Hepatic stellate cell (primary cell): ENCODE measurements around the gene ZNF280A.

Experiments
- DNase-seq: peaks from one replicate; pipeline ENCODE4 v3.0.0; 2011; ENCODE audit warnings: low spot score

Gene ZNF280A, protein sequence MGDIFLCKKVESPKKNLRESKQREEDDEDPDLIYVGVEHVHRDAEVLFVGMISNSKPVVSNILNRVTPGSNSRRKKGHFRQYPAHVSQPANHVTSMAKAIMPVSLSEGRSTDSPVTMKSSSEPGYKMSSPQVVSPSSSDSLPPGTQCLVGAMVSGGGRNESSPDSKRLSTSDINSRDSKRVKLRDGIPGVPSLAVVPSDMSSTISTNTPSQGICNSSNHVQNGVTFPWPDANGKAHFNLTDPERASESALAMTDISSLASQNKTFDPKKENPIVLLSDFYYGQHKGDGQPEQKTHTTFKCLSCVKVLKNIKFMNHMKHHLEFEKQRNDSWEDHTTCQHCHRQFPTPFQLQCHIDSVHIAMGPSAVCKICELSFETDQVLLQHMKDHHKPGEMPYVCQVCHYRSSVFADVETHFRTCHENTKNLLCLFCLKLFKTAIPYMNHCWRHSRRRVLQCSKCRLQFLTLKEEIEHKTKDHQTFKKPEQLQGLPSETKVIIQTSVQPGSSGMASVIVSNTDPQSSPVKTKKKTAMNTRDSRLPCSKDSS

DNA sequence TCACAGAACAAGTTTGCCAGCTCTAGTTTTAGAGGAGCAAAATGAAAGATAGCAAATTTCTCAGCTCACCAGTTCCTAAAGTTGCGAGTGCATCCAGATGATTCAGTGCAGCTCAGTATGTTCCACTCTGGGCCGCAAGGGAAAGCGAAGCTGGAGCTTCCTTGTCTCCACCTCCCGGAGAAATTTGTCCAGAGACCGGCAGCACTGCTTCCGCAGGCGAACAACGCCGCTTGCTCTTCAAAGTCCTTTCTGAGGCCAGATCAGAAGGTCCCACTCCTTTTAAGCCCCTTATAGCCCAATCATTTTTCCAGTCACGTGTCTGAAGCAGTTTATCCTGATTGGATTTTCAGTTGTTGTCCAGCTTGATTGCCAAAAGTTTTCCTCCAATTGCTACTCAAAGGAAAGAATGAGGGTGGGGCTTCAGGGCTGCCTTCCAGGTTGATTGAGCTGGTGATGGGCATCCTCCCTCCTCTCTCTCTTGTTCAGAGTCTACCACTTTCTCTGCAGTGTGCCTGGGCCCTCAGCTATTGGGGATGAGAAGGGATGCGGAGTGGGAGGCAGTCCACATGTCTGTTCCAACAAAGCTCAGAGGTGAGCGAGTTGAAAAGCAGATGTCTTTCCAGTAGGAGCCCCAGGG, at the start of gene ZNF280A:
ZNF280A (minus strand) TSS at position 251 of the 637 bp plus-strand sequence. CDS start 4,640 bp downstream, outside the sequence.
- DNase-seq: no peak

DNA sequence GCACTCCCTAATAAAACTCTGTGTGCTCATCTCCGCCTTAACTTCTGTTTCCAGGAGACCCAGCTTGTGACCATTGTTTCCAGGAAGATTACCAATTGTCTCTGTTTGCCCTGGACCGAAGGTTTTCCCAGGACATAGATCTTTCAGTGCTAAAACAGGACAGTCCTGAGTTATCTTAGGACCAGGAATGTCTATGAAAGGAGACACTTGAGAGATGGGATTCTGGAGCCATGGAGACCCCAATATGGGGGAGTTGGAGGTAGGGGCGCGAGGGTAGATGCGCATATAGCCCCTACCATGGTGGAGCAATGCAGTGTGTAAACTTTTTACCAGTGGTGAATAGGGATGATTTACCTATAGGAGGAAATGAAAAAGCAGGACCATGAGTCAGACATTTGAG, 49.1 kb upstream of the ZNF280A start:
- DNase-seq: no peak

DNA sequence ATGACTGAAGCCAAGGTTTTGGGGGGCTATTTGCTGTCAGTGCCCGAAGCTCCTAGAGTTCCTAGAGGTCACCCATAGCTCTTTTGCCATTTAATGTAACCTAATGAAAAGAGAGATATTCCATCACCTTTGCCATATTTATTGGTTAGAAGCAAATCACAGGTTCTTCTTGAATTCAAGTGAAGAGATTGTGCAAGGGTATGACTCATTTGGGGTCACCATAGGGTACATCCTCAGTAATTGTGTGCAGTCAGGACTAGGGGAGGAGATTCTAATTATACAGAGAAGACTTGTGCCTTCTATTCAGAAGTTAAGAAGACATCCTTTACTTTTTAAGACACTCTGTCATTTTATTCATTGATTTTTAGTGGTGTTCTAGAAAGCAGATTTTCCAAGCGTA, 45.9 kb upstream of the ZNF280A start:
- DNase-seq: no peak

DNA sequence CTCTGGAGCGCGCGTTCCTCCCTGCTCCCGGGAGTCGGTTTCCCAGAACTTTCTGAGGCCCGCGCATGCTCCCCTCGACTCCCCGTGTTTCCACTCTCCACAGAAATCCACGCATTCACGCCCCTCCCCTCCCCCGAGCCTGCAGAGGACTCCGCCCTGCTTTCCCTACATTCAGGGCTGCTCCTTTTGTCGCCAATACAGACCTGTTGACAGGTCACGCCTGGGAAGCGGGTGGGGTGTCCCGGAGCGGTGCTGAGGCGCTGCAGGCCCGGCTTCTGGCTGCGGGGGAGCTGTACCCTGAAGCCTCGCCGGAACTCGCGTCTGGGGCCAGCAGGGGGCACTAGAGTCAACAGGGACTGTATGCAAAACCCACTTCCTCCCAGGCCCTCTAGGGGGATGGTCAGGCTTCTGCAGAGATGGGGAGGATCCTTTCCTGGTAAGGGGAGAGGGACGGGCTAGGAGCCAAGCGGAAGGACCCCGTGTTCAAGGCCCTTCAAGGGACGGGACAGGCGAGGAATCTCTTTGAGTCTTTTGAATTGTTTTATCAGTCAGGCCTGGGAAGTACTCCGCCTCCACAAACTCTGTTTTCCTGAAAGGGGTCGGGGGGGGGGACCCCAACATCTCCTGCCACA, 39.0 kb upstream of the ZNF280A start, which contains the start of gene PRAME:
PRAME (minus strand) TSS at position 294 of the 632 bp plus-strand sequence. CDS start 2,433 bp downstream, outside the sequence.
- DNase-seq: no peak

DNA sequence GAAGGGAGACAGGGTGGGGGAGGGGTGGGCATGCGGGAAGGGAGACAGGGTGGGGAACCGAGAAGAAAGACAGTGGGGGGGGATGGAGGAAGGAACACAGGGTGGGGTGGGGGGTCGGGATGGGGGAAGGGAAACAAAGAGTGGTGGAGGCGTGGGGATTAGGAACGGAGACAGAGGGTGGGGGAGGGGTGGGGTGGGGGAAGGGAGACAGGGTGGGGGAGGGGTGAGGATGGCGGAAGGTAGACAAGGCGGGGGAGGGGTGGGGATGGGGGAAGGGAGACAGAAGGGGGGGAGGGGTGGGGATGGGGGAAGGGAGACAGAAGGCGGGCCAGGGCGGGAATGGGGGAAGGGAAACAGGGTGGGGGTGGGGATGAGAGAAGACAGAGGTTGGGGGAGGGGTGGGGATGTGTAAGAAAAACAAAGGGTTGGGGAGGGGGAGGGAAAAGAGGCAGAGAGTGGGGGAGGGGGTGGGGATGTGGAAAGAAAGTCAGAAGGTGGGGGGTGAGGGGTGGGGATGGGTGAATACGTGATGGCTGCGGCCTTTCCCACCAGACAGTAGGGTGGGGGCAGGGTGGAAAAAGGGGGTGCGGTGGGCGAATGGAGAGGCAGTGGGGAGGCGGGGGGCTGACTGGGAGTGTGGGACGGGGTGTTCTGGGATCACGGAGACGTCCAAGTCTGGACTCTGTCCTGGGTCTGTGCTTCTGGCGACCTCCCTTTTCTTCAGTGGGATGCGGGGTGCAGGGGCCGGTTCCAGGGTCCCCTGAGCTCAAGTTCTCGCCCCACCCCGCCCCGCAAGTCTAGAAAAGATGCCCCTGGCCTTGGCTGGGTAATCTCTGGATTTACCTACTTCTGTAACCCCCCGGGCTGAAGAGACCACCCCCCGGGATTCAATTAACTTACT, 38.3 kb upstream of the ZNF280A start:
- DNase-seq: no peak

DNA sequence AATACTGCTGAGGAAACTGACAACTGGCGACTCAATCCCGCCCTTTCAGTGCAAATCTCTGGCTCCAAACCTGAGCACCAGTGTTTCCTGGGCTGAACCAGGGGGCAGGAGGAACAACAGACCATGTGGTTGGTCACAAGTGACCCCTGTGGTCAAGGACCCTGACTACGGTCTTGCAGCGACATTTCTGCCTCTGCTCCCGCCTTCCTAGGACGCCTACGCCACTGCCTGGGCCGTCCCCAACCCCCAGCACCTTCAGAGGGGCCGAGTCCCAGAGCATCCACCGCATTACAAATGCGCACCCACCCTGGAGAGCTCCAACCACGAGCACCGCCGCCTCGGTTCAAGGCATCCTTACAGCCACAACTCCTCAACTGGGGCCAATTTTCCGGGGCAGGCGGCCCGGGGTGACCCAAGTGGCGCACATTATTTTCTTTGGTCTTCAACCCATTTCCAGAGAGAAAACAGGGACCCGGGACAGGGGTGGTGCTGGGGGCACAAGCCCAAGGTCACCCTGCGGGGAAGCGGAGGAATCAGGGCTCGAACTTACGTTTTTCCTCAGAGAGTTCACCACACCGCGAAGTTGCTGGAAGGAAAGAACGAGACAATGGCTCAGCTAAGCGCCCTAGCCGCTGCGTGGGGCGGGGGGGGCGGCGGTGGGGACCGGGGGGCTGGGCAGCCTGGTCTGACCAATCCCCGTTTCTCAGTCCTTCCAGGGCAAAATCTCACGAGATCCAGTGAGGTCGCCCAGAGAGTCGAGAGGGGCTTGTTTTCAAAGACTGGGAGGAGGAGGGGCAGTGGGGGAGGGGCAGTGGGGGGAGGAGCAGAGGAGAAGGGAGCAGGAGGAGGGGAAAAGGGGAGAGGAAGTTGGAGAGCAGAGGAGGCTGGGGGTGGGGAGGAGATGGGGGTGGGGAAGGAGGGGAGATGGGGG, 37.2 kb upstream of the ZNF280A start:
- no peak for DNase-seq

DNA sequence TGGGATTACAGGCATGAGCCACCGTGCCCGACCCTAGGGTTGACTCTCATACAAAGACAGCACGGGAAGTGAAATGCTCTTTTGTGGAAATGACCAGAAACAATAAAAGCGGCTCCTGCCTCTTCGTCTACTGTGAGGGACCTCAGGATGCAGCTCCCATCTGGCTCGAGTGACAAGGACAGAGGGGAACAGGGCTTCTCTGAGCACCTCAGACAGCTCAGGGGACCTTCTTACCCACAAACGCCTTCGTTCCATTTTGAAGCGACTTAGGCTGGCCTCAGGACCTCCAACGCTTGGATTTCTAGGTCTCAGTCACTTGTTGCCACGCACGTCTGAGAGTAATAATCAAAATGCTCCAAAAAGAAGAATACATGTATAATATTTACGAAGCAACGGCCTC, 36.5 kb upstream of the ZNF280A start:
- DNase-seq: no peak

DNA sequence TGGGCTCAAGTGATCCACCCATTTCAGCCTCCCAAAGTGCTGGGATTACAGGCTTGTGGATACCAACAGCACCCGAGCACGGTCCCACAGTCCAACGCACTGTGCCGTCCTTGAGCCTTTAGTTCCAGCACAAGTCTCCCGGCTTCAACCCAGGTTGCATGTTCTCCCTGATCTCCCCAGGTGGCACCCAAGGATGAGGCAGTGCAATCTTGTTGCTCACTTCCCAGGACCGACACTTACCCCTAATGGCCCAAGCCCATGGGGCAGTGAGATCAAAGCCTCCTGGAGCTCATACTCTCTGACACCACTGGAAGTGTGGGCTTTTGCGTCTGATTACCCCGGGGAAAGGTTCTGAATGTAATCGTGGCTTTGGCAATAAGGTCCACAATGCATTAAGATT, 35.5 kb upstream of the ZNF280A start:
- no peak for DNase-seq

DNA sequence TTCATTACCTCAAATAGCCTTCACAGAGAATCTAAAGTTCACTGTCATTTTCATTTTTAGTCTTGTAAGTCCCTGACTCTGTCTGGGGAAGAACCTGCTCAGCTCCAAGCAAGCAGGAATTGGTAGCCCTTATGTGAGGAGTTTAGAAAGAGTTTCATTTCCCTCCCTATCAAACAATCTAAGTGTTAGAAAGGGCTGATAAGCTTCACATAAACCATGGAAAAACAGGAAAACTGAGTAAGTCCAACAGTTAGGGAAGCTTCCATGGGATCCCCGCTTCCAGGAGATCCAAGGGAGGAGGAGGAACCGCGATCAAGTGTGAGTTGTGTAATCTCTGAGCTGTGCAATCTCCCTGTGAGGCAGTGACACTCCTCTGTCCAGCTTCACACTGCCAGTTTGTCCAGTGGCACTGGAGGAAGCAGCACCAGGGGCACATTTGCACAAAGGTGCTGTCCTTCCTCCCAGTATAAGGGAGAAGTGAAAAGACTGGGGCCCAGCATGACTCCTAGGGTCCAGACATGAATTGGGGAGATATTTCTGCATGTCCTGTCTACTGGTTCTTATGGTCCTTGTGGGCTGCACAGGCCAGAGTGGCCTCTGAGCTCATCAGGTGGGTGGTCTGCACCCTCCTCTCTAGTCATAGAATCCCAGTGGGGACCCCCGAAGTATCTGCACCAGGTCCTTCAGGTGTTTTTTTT, 34.7 kb upstream of the ZNF280A start:
- DNase-seq: no peak

DNA sequence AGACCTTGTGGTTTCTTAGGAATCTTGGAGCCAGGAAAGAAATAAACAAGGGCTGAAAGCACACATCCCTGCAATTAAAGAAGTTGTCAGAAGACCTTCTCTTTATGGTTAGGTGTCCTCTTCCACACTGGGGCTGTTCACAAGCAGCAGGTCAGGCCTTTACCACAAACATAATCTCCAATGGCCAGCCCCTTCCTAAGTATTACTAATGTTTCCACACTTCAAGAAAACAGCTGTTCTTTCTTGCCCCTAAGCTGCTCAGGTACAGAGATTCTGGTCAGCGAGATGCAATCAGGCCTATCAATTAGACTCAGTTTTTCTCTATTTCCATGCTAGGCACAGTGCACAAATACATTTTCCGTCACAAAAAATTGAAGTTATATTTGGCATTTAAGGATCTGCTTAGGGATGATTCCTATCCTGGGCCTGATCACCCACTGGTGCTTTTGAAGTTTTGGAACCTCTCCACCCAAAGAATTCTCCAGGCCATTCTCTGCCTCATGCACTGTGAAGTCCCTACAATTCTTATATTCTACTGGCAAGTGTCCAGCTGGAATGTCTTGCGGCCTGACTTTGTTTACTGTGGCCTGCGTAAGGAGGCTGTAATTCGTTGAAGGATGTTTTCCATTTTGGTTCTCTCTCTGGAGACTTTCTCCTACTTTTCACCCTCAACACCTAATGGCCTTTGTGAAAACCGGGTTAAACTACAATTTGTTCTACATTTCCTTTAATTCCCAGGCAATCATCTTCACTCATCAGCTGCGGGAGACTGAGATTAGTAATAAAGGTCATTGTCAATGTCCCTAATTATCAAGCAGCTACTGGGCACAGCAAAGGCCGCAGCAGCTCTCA, 33.9 kb upstream of the ZNF280A start:
- no peak for DNase-seq

DNA sequence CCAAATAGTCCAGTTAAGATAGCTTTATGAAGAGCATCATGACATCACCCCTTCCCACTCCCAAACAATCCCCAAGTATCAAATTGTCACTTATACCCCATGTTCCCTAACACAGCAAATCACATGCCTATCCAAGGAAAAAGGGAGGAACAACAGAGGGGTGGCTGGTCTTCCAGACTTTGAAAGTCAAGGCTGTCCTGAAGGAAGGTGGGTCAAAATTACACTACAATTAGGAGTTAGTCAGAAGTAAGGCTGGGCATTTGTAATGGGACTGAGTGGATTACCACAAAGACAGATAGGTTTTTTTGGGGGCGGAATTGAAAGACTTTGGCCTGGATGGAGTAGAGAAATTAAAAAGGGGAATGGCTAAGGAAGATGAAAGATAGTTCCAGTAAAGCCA, 33.1 kb upstream of the ZNF280A start:
- no peak for DNase-seq

DNA sequence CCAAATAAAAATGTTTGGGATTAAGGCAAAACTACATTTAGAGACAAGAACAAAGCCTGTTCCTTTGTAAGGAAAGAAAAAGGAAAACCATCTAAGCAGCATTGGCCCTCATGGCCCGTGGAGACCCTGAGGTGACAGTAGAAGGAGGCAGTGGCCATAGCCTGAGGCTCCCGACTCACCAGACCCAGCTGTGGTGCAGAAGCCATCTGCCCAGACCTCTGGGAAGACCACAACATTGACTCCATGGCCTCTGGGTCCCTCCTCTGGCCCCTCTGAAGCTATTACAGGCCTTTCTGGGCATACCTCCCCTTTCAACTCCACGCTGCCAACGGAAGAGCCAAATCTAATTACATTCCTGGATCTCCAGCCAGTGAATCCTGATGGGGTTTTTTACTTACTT, 32.6 kb upstream of the ZNF280A start:
- no peak for DNase-seq

DNA sequence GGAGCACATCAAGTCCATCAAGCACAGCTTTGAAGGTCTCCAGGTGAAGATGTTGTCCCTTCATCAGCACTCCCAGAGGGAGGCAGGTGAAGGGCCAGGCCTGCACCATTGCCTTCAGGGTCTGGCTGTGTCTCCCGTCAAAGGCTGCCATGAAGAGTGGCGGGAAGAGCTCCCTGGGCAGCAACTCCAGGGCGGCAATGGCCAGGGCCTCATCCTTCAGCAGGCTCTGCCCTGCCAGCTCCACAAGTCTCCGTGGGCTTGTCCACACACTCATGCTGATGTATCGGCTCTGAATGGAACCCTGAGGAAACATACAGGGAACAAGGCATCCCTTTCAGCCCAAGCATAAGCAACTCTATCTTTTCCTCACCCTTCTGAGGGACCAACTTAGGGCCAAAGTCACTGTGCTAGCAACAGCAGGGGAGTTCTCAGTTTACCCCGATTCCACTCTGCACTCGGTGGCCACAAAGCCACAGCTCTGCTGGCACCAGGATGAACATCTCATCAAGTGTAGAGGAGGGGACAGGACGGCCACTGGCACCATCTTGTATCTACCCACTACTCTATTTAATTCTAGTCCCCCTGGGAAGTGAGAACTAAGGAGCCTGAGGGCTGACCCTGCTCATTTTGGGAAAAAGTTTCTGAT, 30.8 kb upstream of the ZNF280A start:
- no peak for DNase-seq

DNA sequence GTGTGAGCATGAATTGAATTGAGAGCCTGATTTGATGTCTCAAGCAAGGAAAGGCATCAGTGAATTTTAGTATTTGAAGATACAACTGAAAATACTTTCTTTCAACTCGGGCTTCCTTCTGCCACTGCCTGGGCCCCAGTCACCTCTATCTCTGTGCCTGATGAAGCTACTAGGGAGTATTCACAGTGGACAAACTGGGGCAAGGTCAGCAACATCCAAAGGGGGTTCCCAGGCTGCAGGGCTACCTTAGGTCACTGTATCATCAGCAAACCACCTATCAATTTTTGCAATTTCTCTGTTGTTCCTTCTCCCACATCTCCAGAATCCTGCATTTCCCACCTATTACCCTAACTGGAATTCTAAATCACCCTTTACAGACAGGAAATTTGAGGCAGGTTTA, 28.8 kb upstream of the ZNF280A start:
- DNase-seq: no peak

DNA sequence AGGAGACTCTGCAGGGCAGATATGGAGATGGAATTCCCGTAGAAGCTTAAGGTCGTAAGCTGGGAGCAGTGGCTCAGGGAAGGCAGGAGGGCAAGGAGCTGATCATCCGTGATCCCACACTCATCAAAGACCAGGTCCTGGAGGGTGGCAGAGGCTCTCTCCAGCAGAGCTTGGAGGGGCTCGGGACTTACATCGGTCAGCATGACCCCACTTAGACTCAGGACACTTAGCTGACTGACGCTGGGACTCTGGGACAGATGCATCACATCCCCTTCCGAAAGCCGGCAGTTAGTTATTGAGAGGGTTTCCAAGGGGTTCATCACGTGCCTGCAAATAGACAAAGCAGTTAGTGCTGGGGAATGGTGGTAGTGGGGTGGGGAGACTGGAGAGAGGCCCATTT, 28.2 kb upstream of the ZNF280A start:
- DNase-seq: no peak

DNA sequence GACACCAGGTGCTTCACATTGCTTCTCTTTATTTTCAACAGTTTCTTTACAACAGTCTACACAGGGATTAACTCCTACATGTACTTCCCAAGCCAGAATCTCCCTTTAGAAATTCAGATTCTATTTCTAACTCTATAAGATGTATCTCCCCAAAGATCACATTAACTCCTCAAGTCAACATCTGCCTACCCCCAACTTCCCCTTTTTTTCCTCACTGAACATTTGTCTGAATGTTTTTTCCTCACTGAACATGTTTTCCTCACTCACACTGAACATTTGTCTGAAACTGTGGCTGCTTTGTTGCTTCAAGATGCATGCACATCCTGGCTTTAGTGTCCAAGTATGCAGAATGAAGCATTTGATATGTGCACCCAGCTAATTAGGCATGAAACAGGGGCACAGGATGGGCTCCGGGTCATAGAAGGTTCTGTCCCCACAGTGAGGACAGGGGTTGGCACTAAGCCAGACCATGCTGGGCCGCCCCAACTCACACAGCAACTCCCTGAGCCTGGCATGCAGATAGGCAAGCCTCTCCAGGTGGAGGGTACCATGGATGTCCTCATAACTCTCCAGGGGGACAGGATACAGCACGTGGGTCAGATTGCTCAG, 27.7 kb upstream of the ZNF280A start:
- no peak for DNase-seq

DNA sequence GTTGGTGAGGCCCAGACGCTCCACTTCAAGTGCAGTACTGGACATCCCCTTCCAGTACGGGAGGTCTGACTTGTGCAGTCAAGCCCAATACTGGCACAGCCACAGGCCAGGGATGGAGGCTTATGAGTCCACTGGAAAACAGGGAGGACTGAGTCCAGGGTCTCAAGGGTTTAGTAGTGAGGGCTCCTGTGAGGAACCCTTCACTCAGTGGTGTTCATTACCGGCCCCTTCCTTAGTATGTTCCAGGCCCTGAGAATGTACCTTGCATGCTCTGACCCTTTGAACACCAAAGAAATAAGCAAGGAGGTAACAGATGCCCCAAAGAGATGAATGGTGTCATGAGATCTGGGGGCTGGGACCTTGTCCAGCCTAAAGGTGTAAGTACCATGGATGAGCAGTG, 27.2 kb upstream of the ZNF280A start:
- no peak for DNase-seq

DNA sequence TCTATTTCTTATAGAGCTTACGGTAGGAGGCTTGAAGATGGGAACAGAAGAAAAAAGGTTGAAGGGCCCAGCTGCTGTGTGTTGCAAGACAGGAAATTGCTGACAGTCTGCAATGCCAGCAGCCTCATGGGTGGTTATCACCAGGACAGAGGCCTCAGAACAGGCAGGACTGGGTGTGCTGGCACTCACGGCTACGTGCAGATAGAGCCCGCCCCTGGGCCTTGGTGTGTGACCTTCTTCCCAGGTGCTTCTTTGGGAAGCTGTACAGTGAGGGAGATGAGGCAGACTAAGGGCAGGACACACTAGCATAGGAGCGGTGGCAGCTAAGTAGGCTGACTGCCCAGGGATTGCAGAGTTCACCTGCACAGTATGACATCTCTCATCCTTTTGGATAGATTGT, 26.4 kb upstream of the ZNF280A start:
- DNase-seq: no peak
